Activated T-helper 17 cell treated with anti-CD3 and anti-CD28 coated beads, Interleukin-2, amount 50 U/mL, for 72 hours (primary cell): ENCODE measurements around the gene LRRC73. TPM values are rescaled to one million over a fixed set of nuclear protein-coding genes. Genes with fewer than 3 reads are reported as not detected.
"Not testable (repeated sequence)": the region's sequence is repeated elsewhere in the genome, so short reads cannot be mapped to it uniquely, and the experiment has no call there.

Source experiments
- ATAC-seq: fragments of 150-1000 bp; cut with Tn5 transposase; replicated peaks from 2 replicates; pipeline ENCODE4 v1.10.0; 2021; ENCODE audit warnings: mild to moderate bottlenecking, moderate library complexity
- H3K27ac Mint-ChIP-seq: one replicate; pipeline ENCODE4 v1.8.0; 2022; ENCODE audit warnings: mixed read lengths
- H3K27me3 Mint-ChIP-seq: one replicate; pipeline ENCODE4 v1.8.0; 2022; ENCODE audit warnings: mixed read lengths
- H3K36me3 Mint-ChIP-seq: one replicate; pipeline ENCODE4 v1.8.0; 2022; ENCODE audit warnings: low read depth, mild to moderate bottlenecking, mixed read lengths
- H3K4me1 Mint-ChIP-seq: one replicate; pipeline ENCODE4 v1.8.0; 2022; ENCODE audit warnings: mixed read lengths
- H3K4me3 Mint-ChIP-seq: one replicate; pipeline ENCODE4 v1.8.0; 2022; ENCODE audit warnings: mild to moderate bottlenecking, mixed read lengths
- H3K9me3 Mint-ChIP-seq: one replicate; pipeline ENCODE4 v1.8.0; 2022; ENCODE audit warnings: mixed read lengths
- total RNA-seq, 2 donors: library from RNA; stranded (reverse); gene quantifications; one replicate each; pipeline ENCODE4 v1.2.3, GENCODE V29; 2022

Gene LRRC73, protein sequence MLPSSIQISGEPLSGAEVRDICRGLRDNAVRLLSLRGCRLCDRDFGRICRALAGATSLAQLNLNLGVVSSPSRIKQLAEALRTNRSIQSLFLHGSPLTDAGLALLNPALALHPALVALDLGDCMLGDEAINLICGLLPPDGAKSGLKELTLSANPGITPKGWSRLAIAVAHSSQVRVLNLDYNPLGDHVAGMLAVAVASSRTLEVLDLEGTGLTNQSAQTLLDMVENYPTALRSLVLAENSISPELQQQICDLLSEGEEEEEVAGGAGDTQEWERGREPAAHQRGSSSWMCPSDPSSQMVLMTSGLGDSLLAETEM
- under 1 TPM; 0.26 to 0.35 TPM for total RNA-seq

DNA sequence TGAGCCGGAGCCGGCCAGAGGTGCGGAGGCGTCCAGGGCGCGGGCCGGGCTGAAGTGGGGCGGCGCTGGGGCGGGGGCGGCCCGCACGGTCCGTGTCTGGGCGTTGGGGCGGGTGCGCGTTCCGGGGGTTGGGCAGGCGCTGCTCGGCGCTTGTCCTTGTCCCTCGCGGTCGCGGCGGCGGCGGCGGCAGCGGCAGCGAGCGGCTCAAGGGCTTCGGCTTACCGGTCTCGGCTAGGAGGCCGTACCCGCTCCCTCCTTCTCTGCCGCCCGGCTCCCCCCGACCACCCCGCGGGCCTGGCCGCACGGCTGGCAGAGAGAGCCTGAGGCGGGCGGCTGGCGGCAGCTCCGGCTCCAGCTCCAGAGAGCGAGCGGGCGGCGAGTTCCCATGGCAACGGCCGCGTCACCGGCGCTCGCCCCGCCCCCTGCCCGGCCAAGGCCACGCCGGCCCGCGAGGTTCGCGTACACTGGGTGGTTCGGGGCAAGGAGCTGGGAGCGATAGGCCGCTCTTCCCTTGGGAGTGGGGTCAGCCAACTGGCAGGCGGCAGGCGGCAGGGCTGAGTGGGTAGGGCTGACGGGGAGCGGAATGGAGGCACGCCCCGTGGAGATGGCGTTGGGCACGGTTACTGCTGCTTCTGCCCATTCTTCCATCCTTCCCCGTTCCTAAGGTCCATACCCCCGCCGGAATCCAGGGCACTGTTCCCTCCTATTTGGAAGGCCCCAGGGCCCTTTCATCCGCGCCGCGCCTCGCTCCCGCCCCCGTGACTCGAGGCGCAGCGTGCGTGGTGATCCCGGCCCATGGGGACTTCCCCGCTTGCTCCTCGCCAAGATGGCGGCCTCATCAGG, at the start of gene LRRC73:
Gene LRRC73 (minus strand): TSS at position 363 of the 843 bp plus-strand sequence. CDS start 561 bp downstream, outside the sequence.
- H3K4me3 Mint-ChIP-seq, result peak within 1 kb of the TSS; percentile 76
- H3K27me3 Mint-ChIP-seq, result peaks cover 12% of the 10 kb centered on the region
- H3K27ac Mint-ChIP-seq, result peak within 1 kb of the TSS; percentile 78
- H3K36me3 Mint-ChIP-seq, result peaks cover 15% of the 10 kb centered on the region
- ATAC-seq, result peak; percentile 87
- no peaks in the 10 kb centered on the region for H3K9me3 Mint-ChIP-seq
- peaks cover 20% of the 10 kb centered on the region for H3K4me1 Mint-ChIP-seq

DNA sequence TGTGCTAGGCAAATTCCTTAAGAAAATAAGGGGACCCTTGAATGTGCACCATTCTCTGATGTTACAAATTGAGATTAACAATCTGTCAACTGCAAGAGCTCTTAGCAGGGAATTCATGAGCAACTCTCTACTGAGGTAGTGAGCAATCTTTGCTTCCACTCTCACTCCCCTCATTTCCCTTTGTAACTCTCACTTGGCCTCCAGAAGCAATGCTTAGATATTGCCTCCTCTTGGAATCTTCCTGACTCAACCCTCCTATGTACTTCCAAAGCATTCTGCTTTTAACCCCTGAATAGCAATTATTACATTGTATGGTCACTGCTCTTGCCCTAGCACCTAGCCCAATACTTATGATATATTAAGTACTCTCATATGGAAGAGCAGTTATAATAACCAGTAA, 49.2 kb upstream of the LRRC73 start:
- Mint-ChIP-seq H3K9me3 (no peaks in the 10 kb centered on the region), H3K27ac (no peak overlapping the region), H3K27me3 (no peaks in the 10 kb centered on the region), H3K4me3 (no peak overlapping the region), H3K4me1 (no peaks in the 10 kb centered on the region), H3K36me3 (peaks cover 100% of the 10 kb centered on the region)
- ATAC-seq, result no peak

DNA sequence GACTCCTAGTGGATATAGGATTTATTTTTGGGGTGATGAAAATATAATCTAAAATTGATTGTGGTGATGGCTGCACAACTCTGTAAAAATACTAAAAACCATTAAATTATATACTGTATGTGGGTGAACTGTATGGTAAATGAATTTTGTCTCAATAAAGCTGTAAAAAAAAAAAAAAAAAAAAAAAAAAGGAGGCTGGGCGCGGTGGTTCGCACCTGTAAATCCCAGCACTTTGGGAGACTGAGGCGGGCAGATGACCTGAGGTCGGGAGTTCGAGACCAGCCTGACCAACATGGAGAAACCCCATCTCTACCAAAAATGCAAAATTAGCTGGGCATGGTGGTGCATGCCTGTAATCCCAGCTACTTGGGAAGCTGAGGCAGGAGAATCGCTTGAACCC, 47.5 kb upstream of the LRRC73 start:
- H3K27ac Mint-ChIP-seq, ATAC-seq, H3K4me1 Mint-ChIP-seq: not testable (repeated sequence)

DNA sequence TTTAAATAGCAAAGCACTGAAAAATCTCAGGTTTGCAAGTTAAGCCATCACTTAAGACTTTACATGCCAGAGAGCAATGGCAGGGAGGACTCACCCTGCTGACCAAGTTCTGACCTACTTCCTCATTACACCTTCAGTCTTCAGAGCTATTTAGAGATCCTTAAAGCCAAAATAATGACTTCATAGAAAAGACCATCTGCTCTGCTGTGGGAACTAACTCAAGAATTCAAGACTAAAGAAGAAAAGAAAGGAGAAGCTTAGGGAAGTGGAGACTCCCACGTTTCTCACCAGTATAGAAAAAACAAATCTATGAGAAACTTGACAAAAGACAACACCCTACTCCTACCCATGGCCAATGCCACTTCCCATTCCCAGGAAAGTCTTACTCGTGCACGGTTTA, 37.1 kb upstream of the LRRC73 start:
- Mint-ChIP-seq H3K9me3 (no peaks in the 10 kb centered on the region), H3K4me3 (no peak overlapping the region), H3K36me3 (peaks cover 97% of the 10 kb centered on the region), H3K27ac (peak overlapping the region; percentile 39), H3K4me1 (peaks cover 4% of the 10 kb centered on the region), H3K27me3 (no peaks in the 10 kb centered on the region)
- ATAC-seq, result no peak

More for the DNA sequence above, 47.5 kb upstream of the LRRC73 start:
- H3K27me3 Mint-ChIP-seq, H3K9me3 Mint-ChIP-seq, H3K4me3 Mint-ChIP-seq: not testable (repeated sequence)
- H3K36me3 Mint-ChIP-seq, result peaks cover 100% of the 10 kb centered on the region

DNA sequence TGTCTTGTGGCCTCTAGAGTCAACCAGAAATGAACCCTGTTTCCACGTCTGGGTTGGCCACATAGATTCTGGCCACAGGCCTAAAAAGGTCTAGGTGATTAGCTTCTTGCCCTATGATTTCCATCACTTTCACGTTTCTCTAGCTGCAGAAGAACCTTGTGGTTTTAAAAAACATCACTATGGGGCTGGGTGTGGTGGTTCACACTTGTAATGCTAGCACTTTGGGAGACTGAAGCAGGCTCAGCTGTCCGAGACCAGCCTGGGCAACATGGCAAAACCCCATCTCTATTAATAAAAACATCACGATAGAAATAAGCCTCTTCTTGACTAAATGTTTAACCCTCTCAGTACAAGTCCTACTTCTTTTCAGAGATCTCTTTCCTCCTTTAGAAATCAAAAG, 34.3 kb upstream of the LRRC73 start:
- Mint-ChIP-seq H3K4me1 (peaks cover 4% of the 10 kb centered on the region), H3K9me3 (no peaks in the 10 kb centered on the region), H3K27me3 (no peaks in the 10 kb centered on the region), H3K27ac (no peak overlapping the region), H3K4me3 (no peak overlapping the region), H3K36me3 (peaks cover 90% of the 10 kb centered on the region)
- ATAC-seq, result no peak

DNA sequence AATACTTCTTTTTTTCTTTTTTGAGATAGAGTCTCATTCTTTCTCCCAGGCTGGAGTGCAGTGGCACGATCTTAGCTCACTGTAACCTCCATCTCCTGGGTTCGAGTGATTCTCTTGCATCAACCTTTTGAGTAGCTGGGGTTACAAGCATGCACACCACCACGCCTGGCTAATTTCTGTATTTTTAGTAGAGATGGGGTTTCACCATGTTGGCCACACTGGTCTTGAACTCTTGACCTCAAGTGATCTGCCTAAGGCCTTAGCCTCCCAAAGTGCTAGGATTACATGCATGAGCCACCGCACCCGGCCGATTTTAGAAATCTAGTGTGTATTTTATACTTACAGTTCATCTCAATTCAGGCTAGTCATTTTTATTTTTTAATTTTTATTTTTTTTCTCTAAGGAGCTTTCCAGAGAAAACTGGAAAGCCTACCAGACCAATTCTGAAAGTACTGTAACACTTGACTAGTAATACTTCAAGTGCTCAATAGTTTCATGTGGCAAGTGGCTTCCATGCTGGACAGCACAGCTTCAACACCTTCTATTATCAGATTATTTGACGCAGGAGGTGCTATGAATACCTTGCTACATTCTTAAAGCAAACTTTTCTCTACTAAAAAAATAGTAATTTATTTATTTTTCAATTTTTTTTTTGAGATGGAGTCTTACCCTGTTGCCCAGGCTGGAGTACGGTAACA, 31.8 kb upstream of the LRRC73 start:
- no peak for ATAC-seq
- H3K36me3 Mint-ChIP-seq, result peaks cover 65% of the 10 kb centered on the region
- peak overlapping the region; percentile 48 for H3K27ac Mint-ChIP-seq
- H3K27me3 Mint-ChIP-seq, result no peaks in the 10 kb centered on the region
- peaks cover 9% of the 10 kb centered on the region for H3K4me1 Mint-ChIP-seq
- H3K9me3 Mint-ChIP-seq, result no peaks in the 10 kb centered on the region
- H3K4me3 Mint-ChIP-seq, result no peak overlapping the region

DNA sequence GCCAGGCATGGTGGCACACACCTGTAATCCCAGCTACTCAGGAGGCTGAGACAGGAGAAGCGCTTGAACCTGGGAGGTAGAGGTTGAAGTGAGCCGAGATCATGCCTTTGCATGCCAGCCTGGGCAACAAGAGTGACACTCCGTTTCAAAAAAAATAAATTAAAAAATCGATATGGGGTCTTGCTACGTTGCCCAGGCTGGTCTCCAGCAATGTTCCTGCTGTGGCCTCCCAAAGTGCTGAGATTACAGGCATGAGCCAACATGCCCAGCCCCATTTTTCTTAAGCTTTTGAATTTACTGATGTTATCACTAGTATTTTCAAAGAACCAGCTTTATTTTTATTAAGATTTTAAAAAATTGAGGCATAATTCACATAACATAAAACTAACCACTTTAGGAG, 30.4 kb upstream of the LRRC73 start:
- no peak overlapping the region for H3K4me3 Mint-ChIP-seq
- H3K9me3 Mint-ChIP-seq, result no peaks in the 10 kb centered on the region
- H3K4me1 Mint-ChIP-seq, result peaks cover 9% of the 10 kb centered on the region
- H3K27ac Mint-ChIP-seq, result no peak overlapping the region
- no peak for ATAC-seq
- H3K27me3 Mint-ChIP-seq, result no peaks in the 10 kb centered on the region
- H3K36me3 Mint-ChIP-seq, result peaks cover 51% of the 10 kb centered on the region

DNA sequence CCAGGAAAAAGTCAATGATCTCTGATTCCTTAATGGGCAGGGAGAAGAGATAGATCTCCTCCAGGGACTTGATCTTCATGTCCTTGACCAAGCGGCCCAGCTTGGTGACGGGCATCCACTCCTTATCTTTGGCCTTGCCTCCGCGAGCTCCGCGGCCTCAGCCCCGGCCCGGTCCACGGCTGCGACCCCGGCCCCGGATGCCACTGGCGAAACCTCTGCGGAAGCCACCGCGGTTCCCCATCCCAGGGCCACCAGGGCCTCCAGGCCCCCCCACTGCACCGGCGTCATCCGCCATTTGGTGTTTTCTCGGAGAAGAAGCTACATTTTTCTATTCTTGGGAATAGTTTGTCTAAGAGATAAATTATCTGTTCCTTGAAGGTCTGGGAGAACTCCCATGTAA, 29.3 kb upstream of the LRRC73 start:
- ATAC-seq, result not testable (repeated sequence)

DNA sequence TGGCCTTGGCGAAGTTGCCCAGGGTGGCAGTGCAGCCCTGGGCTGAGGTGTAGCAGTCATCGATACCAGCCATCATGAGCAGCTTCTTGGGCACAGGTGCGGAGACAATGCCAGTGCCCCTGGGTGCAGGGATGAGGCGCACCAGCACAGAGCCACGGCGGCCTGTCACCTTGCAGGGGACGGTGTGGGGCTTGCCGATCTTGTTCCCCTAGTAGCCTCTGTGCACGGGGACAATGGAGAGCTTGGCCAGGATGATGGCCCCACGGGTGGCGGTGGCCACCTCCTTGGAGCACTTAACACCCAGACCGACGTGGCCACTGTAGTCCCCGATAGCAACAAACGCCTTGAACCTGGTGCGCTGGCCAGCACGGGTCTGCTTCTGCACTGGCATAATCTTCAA, 28.8 kb upstream of the LRRC73 start:
- peaks cover 38% of the 10 kb centered on the region for H3K36me3 Mint-ChIP-seq
- not testable (repeated sequence) for H3K9me3 Mint-ChIP-seq, H3K4me1 Mint-ChIP-seq, ATAC-seq, H3K4me3 Mint-ChIP-seq, H3K27ac Mint-ChIP-seq, H3K27me3 Mint-ChIP-seq

More for the DNA sequence above, 29.3 kb upstream of the LRRC73 start:
- H3K4me3 Mint-ChIP-seq, H3K4me1 Mint-ChIP-seq, H3K27ac Mint-ChIP-seq, H3K9me3 Mint-ChIP-seq, H3K27me3 Mint-ChIP-seq: not testable (repeated sequence)
- peaks cover 43% of the 10 kb centered on the region for H3K36me3 Mint-ChIP-seq

DNA sequence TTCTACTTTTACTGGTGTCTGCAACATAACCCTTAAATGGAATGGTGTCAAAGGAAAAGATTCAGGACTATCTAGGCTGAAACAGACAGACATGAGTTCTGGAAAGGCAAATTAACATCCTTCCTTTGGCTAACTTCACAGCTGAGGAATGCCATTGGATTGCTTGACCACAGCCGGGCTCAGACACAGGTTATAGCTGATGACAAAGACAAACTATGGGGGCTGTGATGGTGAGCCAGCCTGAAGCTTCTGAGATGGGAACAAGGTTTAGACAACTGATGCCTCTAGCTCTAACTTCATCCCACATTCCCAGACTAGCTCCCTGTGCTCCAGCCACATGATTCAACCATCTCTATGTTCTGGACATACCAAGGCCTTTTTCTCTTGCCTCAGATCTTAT, 22.1 kb upstream of the LRRC73 start:
- no peaks in the 10 kb centered on the region for H3K36me3 Mint-ChIP-seq
- no peaks in the 10 kb centered on the region for H3K9me3 Mint-ChIP-seq
- H3K4me3 Mint-ChIP-seq, result no peak overlapping the region
- H3K4me1 Mint-ChIP-seq, result peaks cover under 1% of the 10 kb centered on the region
- no peak overlapping the region for H3K27ac Mint-ChIP-seq
- ATAC-seq, result no peak
- no peaks in the 10 kb centered on the region for H3K27me3 Mint-ChIP-seq

DNA sequence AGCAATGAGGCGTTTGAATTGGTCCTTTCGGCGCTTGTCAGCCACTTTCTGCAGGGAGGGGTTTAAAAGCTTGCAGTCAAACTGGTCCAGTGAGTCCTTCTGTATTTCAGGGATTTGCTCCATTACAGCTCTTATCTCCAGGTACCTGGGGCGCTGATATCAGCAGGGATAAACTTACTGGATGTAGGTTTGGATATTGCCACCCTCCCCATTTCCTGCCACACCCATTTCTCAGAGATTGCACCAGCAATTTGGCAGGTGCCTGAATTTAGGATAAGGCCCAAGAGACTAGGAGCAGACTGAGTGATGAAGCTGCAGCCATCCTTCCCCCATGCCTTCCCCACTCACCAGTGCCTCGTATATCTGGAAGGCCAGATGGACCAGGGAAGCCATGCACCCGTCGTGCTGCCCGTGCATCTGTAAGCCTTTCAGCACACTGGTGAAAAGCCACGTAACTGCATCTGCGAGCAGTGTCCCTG, 14.4 kb upstream of the LRRC73 start:
- Mint-ChIP-seq H3K36me3 (no peaks in the 10 kb centered on the region), H3K4me1 (no peaks in the 10 kb centered on the region), H3K4me3 (no peak overlapping the region), H3K27ac (no peak overlapping the region), H3K9me3 (no peaks in the 10 kb centered on the region), H3K27me3 (no peaks in the 10 kb centered on the region)
- ATAC-seq, result no peak

DNA sequence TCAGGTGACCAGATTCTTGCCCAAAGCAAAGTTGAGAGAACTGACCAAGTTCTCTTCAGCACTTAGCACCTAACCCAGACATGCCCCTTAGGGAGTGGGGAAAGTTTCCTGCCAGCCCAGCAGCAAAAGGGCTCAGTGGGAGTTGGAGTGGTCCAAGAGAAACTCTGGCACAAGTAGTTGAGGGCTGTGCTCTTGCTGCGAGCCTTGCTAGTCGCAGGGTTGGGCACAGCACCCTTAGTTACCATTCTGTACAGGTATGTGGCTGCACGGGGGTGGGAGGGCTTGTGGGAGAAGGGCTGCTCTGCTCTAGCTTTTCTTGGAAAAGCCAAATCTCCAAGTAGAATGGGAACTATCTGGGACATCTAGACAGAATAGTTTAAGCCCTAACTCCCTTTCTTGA, 13.1 kb upstream of the LRRC73 start:
- Mint-ChIP-seq H3K4me1 (no peaks in the 10 kb centered on the region), H3K9me3 (no peaks in the 10 kb centered on the region), H3K4me3 (no peak overlapping the region), H3K27me3 (no peaks in the 10 kb centered on the region), H3K36me3 (no peaks in the 10 kb centered on the region), H3K27ac (no peak overlapping the region)
- no peak for ATAC-seq

DNA sequence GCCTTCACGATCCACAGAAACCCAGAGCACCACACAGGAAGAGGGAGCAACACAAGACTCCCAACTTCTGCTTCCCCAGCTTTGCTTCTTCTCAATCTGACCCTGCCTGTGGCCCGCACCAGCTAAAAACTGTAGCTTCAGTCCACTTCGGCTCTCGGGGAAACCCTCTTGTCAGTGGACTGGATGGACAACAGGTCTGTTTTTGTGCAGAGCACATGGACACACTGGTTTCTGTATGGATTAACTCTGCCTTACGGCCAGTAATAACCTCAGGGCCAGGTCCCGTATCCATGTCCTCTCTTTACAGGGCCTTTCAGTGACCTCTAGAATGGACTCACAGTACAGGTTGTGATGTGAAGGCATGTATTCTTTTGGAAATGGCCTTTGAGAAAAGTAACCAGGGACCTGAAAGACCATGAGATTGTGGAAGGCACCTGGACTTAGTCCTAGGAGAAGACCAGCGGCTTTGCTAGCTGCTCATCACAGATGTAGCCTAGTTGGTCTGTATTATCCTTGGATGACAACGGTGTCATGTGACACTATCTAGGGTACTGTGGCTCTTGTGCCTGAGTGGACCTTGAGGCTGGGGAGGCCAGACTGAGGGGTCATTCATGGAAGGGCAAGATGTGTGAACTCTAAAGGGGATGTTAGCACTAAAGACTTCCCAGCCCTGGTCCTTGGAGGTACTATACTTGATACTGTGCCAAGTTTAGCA, 12.6 kb upstream of the LRRC73 start:
- H3K27ac Mint-ChIP-seq, result no peak overlapping the region

DNA sequence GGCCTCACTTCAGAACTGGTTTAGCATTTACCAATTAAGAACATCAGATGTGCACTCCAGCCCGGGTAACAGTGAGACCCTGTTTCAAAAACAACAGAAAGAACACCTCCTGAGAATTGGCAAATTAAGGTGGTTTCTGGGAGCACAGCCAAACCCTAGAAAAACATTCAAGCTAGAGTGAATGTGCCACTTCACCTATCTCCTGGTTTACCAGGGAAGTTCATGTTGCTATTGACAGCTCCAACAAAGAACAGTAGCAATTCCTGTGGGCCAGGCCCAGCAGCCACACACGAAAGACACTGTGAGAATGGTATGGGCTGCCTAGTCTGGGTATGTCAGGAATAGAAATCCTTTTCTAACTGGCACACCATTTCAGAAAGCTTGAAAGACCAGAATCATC, 11.7 kb upstream of the LRRC73 start:
- no peaks in the 10 kb centered on the region for H3K4me1 Mint-ChIP-seq
- ATAC-seq, result no peak
- no peak overlapping the region for H3K4me3 Mint-ChIP-seq
- H3K27me3 Mint-ChIP-seq, result no peaks in the 10 kb centered on the region
- no peaks in the 10 kb centered on the region for H3K36me3 Mint-ChIP-seq
- no peak overlapping the region for H3K27ac Mint-ChIP-seq
- no peaks in the 10 kb centered on the region for H3K9me3 Mint-ChIP-seq

More for the DNA sequence above, 12.6 kb upstream of the LRRC73 start:
- Mint-ChIP-seq H3K4me1 (no peaks in the 10 kb centered on the region), H3K36me3 (no peaks in the 10 kb centered on the region), H3K9me3 (no peaks in the 10 kb centered on the region), H3K27me3 (no peaks in the 10 kb centered on the region), H3K4me3 (no peak overlapping the region)
- no peak for ATAC-seq
